HG02885 (cell line): ENCODE results near the gene PPP2R2D.
A peak's percentile ranks its signal among the peaks of the same experiment; 100 is the strongest.

Experiments used
- ATAC-seq: cut with Tn5 transposase; IDR thresholded peaks from one replicate; pipeline ENCODE4 v1.9.1; 2021; ENCODE audit warnings: mild to moderate bottlenecking; ENCODE audit not compliant: unreplicated experiment, poor library complexity

Gene PPP2R2D

DNA sequence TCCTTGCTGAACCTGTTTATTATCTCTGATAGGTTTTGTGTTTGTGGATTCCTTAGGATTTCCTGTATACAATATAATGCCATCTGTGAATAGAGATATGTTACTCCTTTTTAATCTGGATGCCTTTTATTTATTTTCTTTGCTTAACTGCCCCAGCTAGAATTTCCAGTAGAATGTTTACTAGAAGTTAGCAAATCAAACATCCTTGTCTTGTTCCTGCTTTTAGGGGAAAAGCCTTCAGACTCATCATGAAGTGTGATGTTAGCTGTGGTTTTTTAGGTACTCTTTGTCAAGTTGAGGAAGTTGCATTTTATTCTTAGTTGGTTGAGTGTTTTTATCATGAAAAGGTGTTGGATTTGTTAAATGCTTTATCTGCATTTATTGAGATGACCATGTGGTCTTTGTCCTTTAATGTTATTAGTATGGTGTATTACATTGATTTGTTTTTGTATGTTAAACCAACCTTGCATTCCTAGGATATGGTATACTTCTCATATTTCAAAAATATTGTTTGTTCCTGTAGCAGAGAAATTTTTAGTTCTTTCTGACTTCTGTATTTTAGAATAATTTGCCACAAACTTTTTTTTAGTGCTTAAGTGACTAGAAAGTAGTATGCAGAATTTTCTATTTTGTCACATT is 24.3 kb downstream of the PPP2R2D start:
- ATAC-seq = no peak

DNA sequence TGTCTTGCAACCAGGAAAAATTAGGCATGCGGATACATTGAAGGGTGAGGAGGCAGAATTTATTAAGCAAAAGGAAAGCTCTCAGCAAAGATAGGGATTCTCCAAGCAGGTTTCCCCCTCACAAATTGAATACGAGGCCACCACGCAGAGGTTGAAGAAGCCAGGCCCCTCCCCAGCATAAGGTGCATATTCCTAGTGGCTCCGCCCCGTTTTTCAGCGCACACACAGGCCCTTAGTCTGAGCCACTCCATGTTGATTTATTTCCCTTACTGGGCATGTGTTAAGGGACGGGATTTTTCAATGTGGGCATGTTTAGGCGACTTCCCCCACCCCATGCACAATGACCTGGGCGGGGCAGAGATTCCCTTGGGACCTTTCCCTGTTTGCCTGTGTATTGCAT is 24.9 kb downstream of the PPP2R2D start:
- ATAC-seq = no peak

DNA sequence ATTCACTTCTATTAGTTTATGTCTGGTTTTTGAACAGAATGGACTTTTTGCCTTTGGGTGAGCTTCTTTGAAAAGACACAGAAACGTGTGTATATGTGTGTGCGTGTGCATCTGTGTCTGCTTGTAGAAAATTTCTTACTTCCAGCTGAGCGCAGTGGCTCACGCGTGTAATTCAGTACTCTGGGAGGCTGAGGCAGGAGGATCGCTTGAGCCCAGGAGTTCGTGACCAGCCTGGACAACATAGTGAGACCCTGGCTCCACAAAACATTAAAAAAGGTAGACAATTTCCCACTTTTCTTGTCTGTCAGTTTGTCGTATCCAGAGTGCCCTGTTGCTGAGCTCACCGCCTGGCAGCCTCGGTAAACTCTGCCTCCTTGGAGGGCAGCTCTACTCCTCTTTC is 25.4 kb downstream of the PPP2R2D start:
- ATAC-seq = no peak

DNA sequence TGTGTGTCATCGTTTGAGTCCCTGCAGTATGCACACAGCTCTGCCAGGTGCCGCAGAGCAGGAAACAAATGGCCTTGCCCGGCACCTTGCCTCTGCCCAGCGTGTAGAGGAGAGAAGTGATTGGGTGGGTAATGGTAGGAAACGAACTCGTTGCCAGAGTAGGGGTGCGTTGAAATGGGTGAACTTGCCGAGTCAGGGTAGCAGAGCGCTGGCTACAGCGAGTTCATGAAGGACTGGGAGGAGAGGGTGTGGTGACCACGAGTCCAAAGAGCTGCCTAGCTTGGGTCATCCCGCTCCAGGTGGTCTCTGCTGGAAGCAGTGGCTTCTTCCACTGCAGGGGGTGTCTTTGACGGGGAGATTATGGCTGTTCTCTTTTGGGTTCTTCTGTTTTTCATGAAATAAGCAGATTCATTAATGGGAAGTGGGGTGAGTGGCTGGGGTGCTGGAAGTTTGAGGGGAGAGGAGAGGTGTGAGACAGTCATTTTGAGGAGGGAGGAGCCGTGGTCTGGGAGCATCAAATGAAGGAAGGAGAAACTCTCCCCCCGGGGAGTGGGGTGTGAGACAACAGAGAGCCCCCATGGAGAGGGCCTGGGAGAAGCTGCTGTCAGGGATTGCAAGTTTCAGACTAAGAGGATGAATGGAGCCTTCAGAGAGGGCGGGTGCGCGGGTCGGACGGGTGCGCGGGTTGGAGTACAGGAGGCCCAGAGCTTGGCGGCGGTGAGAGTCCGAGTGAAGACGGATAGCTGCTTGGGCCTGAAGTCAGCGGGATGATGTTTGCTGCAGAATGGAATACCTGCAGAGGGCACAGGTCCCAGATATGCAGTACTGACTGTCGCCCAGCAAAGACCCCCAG is 26.2 kb downstream of the PPP2R2D start:
- ATAC-seq = no peak

DNA sequence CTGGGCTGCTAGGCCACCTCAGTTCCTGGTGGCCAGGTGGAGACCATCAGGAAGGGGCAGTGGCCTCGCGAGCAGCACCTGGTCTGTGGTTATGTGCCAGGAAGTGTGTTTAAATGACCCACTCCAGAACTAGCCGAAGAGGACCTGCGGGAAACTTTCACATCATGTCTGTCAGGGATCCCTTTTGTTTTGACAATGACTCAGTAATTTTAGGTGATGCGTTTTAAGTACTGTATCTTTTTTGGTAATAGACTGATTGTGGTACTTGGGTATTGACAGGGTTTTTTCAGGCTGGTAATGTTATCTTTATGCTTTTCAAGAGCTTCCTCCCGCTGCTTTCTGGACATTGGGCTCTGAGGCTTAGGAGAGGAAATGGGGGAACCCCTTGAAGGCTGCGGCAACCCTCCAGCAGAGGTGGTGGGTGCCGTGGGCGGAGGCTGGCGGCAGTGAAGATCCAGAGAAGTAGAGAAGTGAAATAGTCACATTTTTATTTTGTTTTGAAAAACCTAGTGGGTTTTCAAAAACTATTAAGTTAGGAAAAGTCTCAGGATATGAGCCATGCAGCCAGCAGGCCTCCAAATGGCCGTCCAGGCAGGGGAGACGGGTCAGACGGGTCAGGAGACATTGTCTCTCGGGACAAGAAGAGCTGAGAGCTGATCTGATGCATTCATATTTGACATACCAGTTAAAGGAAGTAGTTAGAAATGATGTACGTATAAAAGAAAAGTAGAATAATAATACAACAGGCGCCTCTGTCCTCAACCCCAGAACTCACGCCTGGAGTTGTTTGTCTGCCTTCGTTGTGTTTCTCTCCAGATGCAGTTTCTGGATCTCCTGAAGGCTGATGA is 27.7 kb downstream of the PPP2R2D start:
- ATAC-seq = peak; percentile 91

DNA sequence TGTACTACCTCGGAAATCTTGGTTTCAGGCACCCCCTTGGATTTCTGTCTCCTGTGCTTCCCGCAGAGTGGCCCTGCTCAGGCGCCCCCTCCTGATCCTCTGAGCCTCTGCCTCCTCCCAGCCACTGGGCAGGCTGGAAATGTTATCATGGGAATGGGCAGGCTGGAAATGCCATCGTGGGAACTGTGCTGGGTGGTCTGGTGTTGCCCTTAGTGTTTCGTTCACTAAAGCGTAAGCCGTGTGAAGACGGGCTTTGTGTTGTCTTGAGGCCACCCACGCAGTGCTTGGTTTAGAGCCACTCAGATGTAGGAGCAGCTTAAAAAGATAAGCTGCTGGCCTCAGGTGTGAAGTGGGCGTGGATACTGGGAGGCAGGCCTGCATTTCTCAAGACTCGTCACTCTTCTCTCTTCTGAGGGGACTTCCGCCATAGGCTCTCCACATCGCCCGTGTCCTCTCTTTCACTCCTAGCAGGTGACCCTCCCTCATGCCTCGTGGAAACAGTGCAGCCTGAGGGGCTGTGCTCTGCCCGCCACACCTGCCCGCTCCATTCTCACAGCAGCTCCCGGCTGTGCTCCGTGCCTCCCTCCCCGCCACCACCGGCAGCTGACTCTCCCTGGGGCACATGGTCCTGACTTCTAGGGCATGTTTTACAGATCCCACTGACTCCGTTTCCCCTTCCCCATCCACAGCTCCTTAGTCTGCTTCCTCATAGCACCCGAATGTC is 28.5 kb downstream of the PPP2R2D start:
- ATAC-seq = no peak

DNA sequence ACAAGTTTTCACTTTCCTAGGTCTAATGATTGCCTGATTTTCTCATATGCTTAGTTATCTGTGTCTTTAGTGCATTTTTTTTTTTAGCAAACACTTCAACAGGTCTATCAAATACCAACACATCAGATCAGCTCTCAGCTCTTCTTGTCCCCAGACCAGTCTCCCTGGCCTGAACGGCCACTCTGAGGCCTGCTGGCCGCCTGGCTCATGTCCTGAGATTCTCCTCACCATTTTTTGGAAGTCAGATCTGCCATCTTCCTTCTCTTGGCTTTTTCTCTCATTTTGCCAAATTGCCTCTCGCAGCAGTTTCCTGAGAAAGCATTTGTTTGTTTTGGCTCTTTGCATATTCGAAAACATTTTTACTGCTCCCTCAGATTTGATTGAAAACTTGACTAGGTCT is 29.3 kb downstream of the PPP2R2D start:
- ATAC-seq = no peak

DNA sequence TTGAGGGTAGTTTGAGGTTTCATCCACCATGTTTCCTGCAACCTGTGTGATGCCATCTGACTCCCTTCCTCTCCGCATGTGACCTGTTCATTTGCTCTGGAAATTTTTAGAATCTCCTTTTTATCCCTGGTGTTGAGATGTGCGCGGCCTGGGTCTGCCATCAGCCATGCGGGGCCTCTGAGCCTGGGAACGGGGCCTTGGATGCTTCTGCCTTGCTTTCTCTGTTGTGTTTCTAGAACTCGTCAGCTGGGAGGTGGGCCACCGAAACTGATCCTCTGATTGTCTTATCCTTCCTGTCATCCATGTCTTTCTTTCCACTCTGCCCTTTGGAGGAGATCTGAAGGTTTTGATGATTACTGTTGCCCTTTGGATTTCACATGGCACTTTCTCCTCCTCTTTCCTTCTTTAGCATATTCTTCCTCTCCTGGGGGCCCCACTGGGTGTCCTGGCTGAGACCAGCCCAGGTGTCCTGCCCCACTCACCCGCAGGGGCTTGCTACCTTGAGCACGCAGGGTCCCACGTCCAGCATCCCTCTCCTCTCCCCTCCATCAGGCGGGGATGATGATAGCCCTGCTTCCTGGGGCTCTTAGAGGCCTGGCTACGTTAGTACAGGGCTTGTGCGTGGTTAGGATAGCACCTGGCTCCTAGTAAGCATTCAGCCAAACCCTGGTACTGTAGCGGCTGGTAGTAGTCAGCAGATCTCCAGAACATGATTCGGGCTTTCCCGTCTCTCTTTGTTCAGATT is 29.9 kb downstream of the PPP2R2D start:
- ATAC-seq = no peak

DNA sequence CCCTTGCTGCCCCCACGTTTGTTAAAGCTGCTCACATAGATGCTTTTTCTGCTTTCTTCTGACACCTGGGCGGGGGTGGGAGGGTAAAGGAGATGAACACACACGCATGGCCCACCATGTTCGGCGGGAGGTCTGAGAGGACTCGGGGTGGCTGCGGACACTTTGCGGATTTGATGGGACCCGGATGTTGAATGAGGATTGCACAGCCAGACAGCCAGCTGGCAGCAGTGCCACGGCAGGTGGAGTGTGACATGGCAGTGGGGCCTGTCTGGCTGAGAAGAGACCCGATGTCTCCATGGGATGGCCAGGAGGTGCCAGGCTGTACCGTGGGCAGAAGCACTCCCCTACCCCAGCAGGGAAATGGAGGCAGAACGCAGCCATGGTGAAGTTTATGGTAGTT is 31.2 kb downstream of the PPP2R2D start:
- ATAC-seq = no peak

DNA sequence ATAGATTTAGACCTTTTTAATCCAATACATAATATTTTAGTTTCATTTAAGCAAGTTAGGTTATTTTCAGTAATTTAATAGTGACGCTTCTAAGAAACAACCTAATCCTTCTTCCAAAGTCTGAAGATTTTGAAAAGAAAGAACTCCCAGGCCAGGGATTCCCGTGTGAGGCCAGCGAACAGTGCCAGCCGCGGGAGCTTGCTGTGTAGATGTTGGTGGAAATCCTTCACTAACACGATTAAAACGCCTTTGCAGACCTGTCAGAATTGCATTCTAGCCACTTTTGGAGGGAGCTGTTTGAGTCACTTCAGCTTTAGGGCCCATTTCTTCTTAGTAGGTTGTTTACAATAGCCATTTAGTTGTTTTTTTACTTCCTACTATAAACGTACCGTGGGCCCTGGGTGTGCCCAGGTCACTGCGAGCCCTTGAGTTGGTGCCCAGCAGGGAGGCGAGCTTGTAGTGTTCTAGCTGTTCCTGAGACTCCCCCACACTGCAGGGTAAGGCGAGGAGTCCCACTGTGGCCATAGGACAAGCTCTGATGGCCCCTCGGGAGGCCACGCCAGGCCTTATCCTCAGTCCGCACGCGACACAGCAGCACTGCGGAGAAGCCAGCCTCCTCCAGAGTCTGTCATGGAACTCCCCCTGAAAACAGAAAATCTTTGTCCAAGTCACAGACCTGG is 32.3 kb downstream of the PPP2R2D start:
- no peak for ATAC-seq

DNA sequence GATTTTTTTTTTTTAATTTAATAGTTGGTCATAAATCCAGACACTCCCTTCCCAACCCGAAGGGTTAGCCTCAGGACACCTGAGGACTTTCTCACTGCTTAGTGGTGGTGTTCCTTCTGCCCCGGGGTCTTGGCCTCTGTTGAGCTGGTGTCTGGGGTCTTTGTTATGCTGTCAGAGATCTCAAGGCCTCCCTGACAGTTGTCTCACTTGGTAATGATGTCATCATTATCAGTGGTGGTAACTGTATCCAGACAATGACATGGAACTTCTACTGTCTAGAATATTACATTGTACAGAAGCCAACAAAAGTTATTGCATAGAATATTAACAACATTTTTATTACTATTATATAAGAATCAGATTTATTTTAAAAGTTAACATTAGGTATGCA is 32.9 kb downstream of the PPP2R2D start:
- no peak for ATAC-seq

DNA sequence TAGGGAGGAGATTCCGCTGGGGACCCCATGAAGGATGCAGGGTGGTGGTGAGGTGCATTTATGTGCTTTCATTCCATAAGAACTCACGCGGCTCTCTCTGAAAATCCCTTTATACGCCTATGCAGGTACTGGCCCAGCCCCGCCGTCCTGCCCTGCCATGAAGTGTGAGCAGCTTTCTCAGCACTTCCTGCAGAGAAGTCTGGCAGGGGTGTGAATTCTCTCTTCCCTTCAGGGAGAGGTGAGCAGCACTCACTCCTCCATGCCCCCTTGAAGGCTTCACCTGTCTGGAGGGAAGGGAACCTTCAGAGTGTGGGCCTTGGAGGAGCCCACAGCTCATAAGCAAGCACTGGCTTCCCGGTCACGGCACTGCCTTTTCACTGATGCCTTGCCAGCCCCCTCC is 34.0 kb downstream of the PPP2R2D start:
- no peak for ATAC-seq

DNA sequence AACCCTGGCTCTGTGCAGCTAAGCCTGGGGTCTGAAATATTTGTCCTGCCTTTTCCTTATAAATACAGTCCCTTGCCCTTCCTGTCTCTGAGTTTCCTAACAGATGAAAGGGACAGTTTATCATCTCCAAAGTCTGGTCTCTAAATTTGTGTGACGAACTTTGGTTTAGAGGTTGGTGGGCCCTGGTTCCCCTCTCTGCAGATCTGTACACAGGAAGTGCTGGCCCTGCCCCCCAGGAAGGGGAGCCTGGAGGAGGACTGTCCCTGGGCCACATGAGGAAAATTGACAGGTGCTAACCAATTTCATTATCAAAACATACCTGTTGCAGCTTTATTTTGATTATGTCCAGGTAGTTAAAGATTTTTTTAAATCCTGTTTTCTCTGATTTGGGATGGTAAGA is 34.5 kb downstream of the PPP2R2D start:
- ATAC-seq = no peak

DNA sequence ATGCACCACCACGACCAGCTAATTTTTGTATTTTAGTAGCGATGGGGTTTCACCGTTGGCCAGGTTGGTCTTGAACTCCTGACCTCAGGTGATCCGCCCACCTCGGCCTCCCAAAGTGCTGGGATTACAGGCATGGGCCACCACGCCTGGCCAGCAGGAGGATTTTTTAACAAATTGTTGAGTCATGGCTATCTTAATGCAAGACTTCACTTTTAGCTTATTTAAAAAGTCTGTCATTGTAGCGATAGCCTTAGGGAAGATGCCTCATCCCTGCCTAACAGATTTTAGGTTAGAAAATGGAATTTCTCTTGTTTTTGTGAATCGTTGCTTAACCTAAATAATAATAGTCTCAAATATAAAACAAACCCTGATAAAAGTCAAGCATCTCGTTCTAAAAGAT is 35.5 kb downstream of the PPP2R2D start:
- no peak for ATAC-seq

DNA sequence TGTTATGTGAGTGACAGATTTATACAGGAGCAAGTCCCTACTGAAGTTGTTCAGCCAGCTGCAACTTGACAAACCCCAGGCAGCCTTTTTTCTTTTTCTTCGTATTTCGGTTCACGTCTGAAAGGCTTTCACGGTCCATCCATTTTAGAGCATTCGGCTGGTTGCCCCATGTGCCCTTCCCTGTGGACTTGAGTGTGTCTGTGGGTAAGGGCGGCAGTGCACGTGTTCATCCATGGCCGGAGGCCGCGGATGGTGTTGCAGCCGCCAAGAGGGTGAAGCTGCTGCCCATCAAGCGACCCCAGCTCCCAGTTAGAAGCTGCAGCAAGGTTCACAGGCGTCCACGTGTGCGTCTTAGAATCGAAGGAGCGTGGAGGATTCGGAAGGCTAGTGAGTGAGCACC is 35.9 kb downstream of the PPP2R2D start:
- ATAC-seq = no peak

DNA sequence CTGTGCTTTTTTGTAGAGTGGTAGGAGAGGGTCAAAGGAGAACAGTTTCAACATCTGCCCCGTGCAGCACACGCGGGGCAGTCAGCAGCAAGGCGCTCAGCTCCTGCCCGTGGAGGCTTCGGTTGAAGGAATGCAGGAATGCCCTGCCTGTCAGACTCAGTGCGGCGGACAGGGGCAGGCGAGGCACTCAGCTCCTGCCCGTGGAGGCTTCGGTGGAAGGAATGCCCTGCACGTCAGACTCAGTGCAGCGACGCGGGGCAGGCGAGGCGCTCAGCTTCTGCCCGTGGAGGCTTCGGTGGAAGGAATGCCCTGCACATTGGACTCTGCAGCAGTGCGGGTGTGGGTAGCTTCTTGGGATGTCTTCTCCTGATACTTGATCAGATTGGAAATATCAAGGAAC is 37.0 kb downstream of the PPP2R2D start:
- ATAC-seq = no peak

DNA sequence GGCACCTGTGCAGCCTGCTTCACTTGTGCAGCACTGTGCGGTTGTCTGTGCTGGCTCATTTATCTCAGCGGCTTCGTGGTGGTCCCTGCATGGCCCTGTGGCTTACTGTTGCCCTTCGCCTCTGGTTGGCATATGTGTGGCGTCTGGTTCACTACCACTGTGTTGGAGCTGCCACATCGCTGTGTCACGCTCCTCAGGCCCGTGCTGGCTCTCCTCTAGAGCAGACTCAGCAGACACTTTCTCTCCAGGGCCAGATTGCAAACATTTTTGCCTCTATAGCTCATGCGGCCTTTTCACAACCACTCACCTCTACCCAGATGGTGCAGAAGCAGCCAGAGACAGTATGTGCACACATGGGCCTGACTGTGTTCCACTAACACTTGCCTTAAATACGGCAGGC is 37.9 kb downstream of the PPP2R2D start:
- ATAC-seq = no peak

DNA sequence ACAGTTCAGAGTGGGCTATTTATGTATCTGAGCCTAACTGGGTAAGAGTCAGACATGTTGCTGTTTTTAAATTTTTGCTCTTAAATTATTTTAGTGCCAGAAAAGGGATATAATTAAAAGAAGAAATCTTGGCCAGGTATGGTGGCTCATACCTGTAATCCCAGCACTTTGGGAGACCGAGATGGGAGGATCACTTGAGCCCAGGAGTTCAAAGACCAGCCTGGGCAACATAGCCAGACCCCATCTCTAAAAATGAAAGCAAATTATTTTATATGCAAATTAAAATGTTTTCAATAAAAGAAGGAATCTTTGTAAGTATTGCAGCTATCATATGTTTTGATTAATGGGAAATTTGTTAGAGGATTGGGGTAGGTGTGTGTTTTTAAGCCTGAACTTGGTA is 41.6 kb downstream of the PPP2R2D start:
- no peak for ATAC-seq
